Stimulated activated CD4-positive, alpha-beta T cell treated with anti-CD3 and anti-CD28 coated beads, Interleukin-4, amount 100 ng/mL, for 4 hours (primary cell): ENCODE measurements around the gene MOV10L1.
"Not testable (repeated sequence)": the region's sequence is repeated elsewhere in the genome, so short reads cannot be mapped to it uniquely, and the experiment has no call there.

Experiments
- DNase-seq, 2 experiments: peaks; one replicate each; pipeline ENCODE4 v3.0.0-alpha.2; 2020

The MOV10L1 gene

DNA sequence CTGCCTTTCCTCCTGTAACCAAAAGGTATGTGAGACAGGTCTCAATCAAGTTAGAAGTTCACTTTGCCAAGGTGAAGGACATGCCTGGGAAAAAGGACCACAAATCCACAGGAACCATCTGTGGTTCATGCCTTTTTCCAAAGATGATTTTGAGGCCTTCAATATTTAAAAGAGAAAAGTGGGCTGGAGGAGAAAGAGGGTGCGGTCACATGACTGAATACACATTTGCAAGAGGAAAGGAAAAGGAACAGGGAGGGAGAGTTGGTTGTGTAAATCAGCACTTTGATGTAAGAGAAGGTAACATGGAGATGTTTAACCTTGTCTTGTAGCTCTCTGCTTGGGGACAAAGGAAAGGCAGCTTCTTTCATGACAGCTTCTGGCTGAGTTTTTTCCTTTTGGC is 21.2 kb downstream of the MOV10L1 start:
- no peak for DNase-seq

- DNase-seq = no peak
These were observed 22.6 kb downstream of the MOV10L1 start for GRCh38 chr22:50112151-50113118.

DNA sequence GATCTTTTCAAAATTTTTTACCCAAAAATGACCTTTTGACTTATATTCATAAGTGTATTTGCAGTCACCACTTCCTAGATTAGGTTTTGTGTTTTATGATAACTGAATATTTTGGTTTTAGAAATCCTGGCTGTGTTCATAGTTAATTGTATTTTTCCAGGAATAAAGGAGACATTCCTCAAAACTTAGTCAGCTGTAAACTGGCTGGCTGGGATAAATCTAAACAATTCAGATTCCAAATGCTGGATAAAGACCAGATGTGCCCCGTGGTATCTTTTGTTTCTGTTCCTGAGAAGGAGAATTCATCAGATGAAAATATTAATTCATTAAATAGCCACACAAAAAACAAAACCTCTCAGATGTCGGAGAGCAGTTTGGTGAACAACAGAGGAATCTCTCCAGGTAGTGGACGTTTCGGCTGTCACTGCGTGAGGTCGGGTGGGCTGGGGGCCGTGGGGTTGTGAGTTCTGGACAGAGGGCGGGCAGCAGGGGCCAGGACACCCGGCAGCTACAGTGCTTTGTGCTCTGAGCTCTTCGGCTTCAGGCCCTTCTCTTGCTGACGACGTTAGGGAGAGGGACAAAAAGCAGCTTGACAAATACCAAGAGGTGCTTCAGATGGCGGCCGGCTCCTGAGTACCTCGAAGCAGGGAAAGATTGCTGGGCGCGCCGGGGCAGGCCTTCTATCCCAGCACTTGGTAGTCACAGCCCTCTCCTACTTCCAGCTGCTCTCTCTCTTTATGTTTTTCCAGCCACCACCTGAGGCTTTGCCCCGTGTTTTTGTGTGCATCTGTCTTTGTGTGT is 24.6 kb downstream of the MOV10L1 start:
- no peak for DNase-seq

DNA sequence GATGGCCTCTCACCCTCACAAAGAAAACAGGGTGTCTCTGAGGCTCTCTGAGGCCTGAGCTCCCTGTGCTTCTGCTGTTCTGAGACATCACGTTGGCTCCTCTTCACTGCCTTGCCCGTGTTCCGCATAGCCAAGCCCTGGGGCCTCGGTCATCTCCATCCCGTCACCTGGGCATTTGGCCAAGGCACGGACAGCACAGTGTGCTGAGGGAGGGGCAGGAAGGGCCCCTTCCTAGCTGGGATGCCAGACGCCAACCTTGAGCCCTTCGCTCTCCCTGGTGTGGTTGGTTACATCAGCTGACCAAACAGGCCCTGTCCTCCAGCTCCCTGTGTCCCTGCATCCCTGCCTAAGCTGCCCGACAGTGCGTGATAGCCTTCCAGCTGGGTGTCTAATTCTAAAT is 25.9 kb downstream of the MOV10L1 start:
- DNase-seq = no peak

DNA sequence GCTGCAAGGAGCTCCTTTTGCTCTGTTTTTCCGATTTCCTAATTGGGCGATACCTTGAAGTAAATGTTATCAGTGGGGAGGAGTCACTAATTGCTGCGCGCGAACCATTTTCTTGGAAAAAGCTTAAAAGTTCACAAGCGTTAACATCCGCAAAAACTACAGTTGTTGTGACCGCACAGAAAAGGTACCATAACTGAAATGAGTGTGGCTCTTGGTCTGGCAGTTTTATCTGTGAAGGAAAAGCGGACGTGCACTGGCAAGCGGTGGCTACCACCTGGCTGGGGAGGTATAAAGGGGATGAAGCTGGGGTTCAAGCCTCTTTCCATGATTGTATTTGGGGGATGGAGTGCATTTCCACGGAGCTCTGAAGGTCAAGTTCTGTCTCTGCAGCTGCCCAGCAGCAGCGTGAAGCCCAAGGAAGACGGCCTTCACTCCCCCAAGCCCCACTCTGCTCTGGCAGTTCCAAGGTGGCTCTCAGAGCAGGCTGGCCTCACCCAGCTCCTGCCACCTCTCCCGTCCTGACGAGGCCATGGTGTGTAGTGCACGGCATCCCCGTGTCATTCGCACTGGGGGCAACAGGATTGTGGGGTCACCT is 27.5 kb downstream of the MOV10L1 start:
- no peak for DNase-seq

GRCh38 chr22:50118129-50118528 is 28.3 kb downstream of the MOV10L1 start:
- no peak for DNase-seq

DNA sequence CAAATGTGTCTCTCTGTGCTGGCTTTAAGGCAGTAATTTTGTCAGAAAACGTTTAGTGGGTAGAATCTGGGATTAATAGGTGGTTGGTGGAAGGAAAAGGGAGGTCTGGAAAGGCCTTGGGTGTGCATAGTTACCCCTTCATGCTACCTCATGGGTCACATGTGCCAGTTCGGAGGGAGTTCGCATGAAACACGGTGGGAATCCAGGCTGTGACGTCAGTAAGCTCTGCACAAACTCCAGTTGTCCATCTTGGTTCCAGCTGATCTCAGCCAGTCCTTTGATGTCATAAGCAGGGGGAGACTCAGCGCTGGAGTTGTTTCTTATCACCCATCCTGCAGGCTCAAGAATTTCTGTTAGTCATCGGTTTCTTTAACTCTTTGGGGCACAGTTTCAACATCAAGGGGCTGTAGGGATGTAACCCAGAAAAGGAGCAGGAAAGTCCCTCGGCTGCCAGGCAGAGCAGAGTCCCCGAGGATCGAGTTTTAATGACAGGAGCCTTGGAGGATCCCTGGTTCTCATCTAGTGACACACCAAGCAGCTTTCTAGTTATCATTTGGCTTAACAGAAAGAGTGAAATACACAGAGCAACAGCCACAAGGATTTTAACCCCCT is 28.9 kb downstream of the MOV10L1 start:
- DNase-seq = no peak

DNA sequence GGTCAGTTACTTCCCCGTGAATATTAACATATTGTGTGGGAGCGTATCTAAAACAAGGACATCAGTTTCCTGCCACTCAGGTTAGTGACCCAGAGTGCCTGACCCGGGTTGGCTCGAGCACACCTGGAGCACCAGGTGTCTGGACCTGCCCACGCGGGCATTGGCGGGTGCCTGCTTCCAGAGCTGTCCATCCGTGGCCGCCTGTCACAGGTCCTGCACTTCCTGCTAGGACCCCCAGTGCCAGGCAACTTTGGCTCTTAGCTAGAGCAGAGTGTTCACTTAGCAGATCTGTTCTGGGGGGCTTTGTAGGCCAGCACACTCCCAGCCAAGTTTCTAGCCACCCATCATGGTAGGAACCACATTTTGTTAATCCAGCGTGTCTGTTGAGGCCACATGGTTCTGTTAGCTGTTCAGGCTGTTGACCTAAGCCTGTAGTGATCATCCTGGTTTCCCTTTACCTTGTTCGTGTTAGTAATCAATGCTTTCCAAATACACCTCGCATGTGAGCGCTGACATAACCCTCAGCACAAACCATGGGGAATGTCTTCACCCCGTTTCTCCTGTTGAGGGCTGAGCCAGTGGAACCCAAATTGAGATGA is 29.5 kb downstream of the MOV10L1 start:
- DNase-seq = no peak

GRCh38 chr22:50119768-50120251 is 30.0 kb downstream of the MOV10L1 start:
- DNase-seq = no peak

GRCh38 chr22:50121202-50121740 is 31.5 kb downstream of the MOV10L1 start:
- DNase-seq = no peak

- no peak for DNase-seq
These were observed 33.3 kb downstream of the MOV10L1 start for GRCh38 chr22:50123119-50123518.

DNA sequence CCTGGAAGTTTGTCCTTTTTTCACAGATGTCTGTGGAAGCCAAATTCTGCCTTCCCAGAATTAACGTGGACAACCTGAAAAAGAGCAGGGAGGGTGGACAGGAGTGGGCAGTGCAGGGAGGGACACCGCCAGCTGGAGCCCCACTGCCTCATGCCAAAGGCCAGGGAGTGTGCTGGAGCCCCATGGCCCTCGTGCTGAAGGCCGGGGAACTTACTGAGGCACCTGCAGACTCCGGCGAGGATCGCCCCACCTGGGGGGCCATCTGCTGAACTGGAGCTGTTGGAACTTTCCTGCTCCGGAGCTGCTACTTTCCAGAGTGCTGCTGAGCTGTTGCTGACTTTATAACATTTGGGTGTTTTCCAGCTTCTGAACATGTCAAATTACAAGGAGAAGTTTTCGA is 35.2 kb downstream of the MOV10L1 start:
- no peak for DNase-seq

- DNase-seq = no peak
These were observed 39.4 kb downstream of the MOV10L1 start for GRCh38 chr22:50129121-50129736.

GRCh38 chr22:50131894-50132293 is 42.1 kb downstream of the MOV10L1 start:
- DNase-seq = no peak

GRCh38 chr22:50134481-50134880 is 44.7 kb downstream of the MOV10L1 start:
- DNase-seq = no peak

DNA sequence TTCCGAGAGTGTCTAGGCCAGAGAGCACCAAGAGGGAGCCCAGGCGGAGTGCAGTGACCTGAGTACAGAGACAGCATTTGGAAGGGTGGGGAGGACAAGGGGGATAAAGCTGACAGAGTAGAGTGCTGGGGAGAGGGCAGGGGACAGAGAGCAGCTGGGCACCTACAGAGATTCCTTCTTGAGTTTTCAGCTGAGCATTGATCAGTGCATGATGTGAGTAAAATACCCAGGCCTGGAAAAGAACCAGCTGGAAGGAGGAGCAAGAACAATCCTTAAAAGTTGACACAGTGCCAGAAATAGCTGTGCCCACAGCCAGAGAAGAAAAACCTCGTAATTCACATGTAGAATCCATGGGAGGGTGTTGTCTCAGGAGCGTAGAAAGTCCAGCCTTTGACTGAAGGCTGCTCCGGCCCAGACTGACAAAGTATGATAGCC is 46.8 kb downstream of the MOV10L1 start:
- DNase-seq = no peak

DNA sequence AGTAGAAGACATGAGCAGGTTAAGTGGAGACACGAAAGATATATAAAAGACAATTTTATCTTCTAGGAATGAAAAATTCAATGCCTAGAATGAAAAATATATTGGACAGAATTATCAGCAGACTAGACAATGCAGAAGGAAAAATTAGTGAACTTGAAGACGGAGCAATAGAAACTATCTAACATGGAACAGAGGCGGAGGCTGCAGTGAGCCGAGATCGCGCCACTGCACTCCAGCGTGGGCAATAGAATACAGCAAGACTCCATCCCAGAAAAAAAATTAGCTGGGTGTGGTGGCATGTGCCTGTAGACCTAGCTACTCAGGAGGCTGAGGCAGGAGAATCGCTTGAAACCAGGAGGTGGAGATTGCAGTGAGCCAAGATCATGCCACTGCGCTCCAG is 47.5 kb downstream of the MOV10L1 start:
- DNase-seq = not testable (repeated sequence)

GRCh38 chr22:50138041-50138440 is 48.2 kb downstream of the MOV10L1 start:
- no peak for DNase-seq

GRCh38 chr22:50138988-50139387 is 49.2 kb downstream of the MOV10L1 start:
- no peak for DNase-seq

GRCh38 chr22:50139843-50140415 is 50.1 kb downstream of the MOV10L1 start:
- DNase-seq = no peak

- DNase-seq = no peak
These were observed 50.8 kb downstream of the MOV10L1 start for GRCh38 chr22:50140615-50141014.
